Choroid plexus epithelial cell (primary cell): ENCODE data around the gene ADAP1.
"Not testable (repeated sequence)": the region's sequence is repeated elsewhere in the genome, so short reads cannot be mapped to it uniquely, and the experiment has no call there.

ENCODE experiments used
- DNase-seq: peaks from one replicate; pipeline ENCODE4 v3.0.0-alpha.2; 2010; ENCODE audit warnings: low read depth
- H3K4me3 ChIP-seq: 2 replicates; pipeline ENCODE4 v1.5.1; 2011; ENCODE audit warnings: low read depth, mild to moderate bottlenecking, control low read depth, low read length, moderate library complexity
- TF ChIP-seq, protein P1 (sequence below): conservative IDR thresholded peaks from 2 replicates; pipeline ENCODE4 v1.5.1; 2011; ENCODE audit warnings: low read depth, mild to moderate bottlenecking, control low read depth, inconsistent platforms, low read length, moderate library complexity

The ADAP1 gene

DNA sequence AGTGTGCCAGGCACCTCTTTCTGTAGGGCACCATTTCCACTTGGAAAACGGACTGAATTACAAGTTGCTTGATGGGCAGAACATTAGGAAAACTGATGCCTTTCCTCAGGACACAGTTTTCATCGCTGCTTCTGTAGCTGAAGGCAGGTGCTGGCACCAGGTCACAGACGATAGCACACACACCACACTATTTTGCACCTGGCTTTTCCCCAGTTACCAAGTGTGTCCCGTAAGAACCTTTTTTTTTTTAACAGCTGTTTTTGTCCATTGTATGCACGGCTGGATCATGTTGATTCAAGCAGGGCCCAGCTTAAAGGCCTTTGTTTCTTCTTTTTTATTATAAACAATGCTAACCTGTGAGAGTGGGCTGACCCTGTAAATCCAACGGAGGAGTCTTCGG, 79.4 kb downstream of the ADAP1 start:
- H3K4me3 ChIP-seq, result no peak overlapping the region
- TF ChIP-seq, protein P1, sequence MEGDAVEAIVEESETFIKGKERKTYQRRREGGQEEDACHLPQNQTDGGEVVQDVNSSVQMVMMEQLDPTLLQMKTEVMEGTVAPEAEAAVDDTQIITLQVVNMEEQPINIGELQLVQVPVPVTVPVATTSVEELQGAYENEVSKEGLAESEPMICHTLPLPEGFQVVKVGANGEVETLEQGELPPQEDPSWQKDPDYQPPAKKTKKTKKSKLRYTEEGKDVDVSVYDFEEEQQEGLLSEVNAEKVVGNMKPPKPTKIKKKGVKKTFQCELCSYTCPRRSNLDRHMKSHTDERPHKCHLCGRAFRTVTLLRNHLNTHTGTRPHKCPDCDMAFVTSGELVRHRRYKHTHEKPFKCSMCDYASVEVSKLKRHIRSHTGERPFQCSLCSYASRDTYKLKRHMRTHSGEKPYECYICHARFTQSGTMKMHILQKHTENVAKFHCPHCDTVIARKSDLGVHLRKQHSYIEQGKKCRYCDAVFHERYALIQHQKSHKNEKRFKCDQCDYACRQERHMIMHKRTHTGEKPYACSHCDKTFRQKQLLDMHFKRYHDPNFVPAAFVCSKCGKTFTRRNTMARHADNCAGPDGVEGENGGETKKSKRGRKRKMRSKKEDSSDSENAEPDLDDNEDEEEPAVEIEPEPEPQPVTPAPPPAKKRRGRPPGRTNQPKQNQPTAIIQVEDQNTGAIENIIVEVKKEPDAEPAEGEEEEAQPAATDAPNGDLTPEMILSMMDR, result no peak
- no peak for DNase-seq

DNA sequence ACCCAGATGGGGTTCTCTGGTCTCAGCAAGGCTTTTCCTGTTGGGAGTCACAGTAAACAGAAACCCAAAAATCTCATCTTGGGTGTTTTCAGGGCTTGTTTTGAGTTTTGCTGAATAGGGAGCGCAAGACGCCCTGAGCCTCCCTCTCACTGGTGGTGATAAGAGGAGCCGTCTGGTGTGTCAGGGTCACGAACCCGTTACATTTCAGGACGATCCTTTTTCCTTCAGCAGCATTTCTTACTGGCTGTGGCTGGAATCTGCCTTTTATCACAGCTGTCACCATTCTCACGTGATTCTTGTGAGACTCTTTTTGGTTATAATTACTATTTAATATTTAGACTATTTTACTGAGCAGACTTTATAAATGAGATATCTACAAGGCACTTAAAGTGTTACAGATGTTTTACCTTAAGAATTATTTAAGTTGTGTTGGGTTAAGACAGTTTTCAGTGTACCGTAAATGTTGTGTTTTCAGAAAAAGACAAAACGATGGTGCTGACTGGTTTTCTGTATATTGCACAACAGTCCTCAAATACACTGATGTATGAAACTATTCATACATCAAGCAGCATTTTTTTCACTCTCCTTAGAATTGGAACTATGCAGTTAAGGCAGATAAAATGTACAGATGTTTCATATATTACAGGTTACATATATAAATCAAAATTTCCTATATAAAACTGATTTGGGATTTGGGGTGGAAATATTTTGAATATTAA, 80.3 kb downstream of the ADAP1 start:
- TF ChIP-seq, protein P1, result no peak
- peak; percentile 31 for DNase-seq
- no peak overlapping the region for H3K4me3 ChIP-seq

DNA sequence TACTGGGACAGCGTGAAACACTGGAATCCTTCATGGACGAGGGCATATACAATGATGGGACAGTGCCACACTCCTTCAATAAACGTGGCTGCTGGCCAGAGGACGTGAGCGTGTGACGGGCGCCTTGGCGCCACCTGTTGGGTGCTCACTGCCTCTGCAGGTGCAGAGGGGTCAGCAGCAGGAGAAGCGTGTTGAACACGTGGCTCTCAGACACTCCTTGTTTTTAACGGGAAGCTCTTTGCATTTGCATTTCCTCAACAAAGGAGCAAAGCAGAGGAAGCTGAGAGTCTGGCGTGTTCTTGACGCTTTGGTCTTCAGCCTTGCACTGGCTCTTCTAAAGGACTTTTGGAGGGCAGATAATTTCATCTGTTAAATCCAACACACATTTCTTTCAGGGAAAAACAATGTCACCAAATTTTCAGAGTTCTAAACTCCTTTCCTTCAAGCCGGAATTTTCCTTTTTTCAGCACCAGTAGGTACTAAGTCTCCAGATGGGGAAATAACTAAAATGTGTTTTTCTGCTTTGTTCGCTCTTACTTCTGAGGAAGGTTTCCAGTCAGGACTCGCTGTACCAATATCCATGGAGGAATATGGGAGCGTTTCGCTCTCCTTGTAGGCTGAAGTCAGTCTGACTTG, 81.0 kb downstream of the ADAP1 start:
- TF ChIP-seq, protein P1, result peak; percentile 99
- peak; percentile 89 for DNase-seq

GRCh38 chr7:872685-873084, 81.8 kb downstream of the ADAP1 start:
- not testable (repeated sequence) for H3K4me3 ChIP-seq, DNase-seq

More for the DNA sequence above, 81.0 kb downstream of the ADAP1 start:
- H3K4me3 ChIP-seq, result no peak overlapping the region

GRCh38 chr7:871900-872537, 82.5 kb downstream of the ADAP1 start:
- DNase-seq, result no peak
- no peak overlapping the region for H3K4me3 ChIP-seq
- TF ChIP-seq, protein P1, result no peak

DNA sequence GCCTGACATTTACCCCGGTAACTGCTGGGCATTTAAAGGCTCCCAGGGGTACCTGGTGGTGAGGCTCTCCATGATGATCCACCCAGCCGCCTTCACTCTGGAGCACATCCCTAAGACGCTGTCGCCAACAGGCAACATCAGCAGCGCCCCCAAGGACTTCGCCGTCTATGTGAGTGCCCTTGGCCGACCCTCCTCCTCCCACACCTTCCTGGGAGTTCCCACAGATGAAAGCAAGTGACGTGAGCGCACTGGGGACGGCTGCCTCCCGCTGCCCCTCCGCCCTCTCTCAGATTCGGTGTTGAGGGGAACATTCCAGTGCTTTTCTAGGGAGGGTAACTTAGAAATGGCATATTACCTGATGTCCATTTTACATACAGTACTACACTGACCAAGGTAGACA, 85.1 kb downstream of the ADAP1 start:
- H3K4me3 ChIP-seq, result no peak overlapping the region
- TF ChIP-seq, protein P1, result no peak
- DNase-seq, result no peak

- no peak for DNase-seq
- no peak overlapping the region for H3K4me3 ChIP-seq
- TF ChIP-seq, protein P1, result no peak
Observed at GRCh38 chr7:868189-868486, 86.3 kb downstream of the ADAP1 start.
